Endothelial cell of umbilical vein (primary cell): ENCODE measurements around the gene ACOT2. TPM values are rescaled to one million over a fixed set of nuclear protein-coding genes. Genes with fewer than 3 reads are reported as not detected.

ENCODE experiments used
- BruUV-seq: library from RNA; stranded (reverse); fragments of 400-500 nt; replicated peaks from 2 replicates; lab custom pipeline; 2021; lab: Mats Ljungman, UMichigan
- CTCF ChIA-PET: fragments of 300-600, 350-600 bp; sonication (Branson Sonifier 250); formaldehyde crosslinking; loops from one replicate; lab custom pipeline; 2021; ENCODE audit warnings: antibody characterized with exemption, inconsistent platforms; lab: Charles Lee
- POLR2A ChIA-PET: fragments of 300-600, 350-600 bp; sonication (Branson Sonifier 250); formaldehyde crosslinking; loops from one replicate; lab custom pipeline; 2021; ENCODE audit warnings: antibody characterized with exemption, inconsistent platforms; lab: Charles Lee
- DNase-seq: peaks from one replicate; pipeline ENCODE4 v3.0.0-alpha.2; 2011; ENCODE audit warnings: low read depth, low spot score
- FAIRE-seq: peaks from 2 replicates; lab custom pipeline; 2011; peaks lifted over from hg19 to GRCh38; lab: Jason Lieb, UNC
- H2AFZ ChIP-seq: 2 replicates; pipeline ENCODE4 v1.6.0; 2012; ENCODE audit warnings: low read depth, low read length, control low read depth, inconsistent platforms
- H3K27ac ChIP-seq: 2 replicates; pipeline ENCODE4 v1.5.1; 2011; ENCODE audit warnings: low read depth, mild to moderate bottlenecking, control low read depth, low read length, moderate library complexity; ENCODE audit not compliant: insufficient read depth
- H3K27me3 ChIP-seq, 2 experiments: 2 replicates each; pipeline versions ENCODE4 v1.6.0 to v1.6.1; 2011; ENCODE audit warnings: low read length in 2 of 2, mixed read lengths in 1 of 2; ENCODE audit not compliant: control insufficient read depth in 2 of 2, insufficient read depth in 2 of 2
- H3K36me3 ChIP-seq, 2 experiments: 2 replicates in 1 of 2; 3 replicates in 1 of 2; pipeline ENCODE4 v1.5.1; 2011; ENCODE audit warnings: low read length in 2 of 2, mild to moderate bottlenecking in 1 of 2, moderate library complexity in 1 of 2; ENCODE audit not compliant: control insufficient read depth in 2 of 2, insufficient read depth in 2 of 2; ENCODE audit errors: extremely low read depth in 1 of 2
- H3K4me1 ChIP-seq: 3 replicates; pipeline ENCODE4 v1.5.1; 2011; ENCODE audit warnings: mild to moderate bottlenecking, low read length; ENCODE audit not compliant: control insufficient read depth, insufficient read depth; ENCODE audit errors: extremely low read depth
- H3K4me2 ChIP-seq: 2 replicates; pipeline ENCODE4 v1.6.1; 2011; ENCODE audit warnings: low read length, control low read depth, mixed read lengths; ENCODE audit not compliant: insufficient read depth
- H3K4me3 ChIP-seq, 3 experiments: fragments of 200-600 bp in 1 of 3; sonication (generic), shearing (Covaris generic) in 1 of 3; replicated peaks in 1 of 3; 2 replicates each; pipeline ENCODE4 v1.5.1; 2011 to 2016; ENCODE audit warnings: control low read depth in 3 of 3, low read length in 3 of 3, mild to moderate bottlenecking in 2 of 3, inconsistent platforms in 1 of 3, low read depth in 1 of 3, moderate library complexity in 1 of 3; ENCODE audit not compliant: insufficient read depth in 1 of 3
- H3K79me2 ChIP-seq: 2 replicates; pipeline ENCODE4 v1.6.0; 2012; ENCODE audit warnings: low read length, inconsistent platforms; ENCODE audit not compliant: control insufficient read depth, insufficient read depth
- H3K9ac ChIP-seq: replicated peaks from 2 replicates; pipeline ENCODE3; 2011; ENCODE audit warnings: low read length, control low read depth; ENCODE audit not compliant: insufficient read depth; ENCODE audit errors: extremely low read depth
- H3K9me1 ChIP-seq: replicated peaks from 3 replicates; pipeline ENCODE4 v1.6.0; 2011; ENCODE audit warnings: mild to moderate bottlenecking, low read length; ENCODE audit not compliant: control insufficient read depth, insufficient read depth; ENCODE audit errors: extremely low read depth
- H3K9me3 ChIP-seq: replicated peaks from 2 replicates; pipeline ENCODE4 v1.5.1; 2012; ENCODE audit warnings: low read length, inconsistent platforms; ENCODE audit not compliant: control insufficient read depth, insufficient read depth
- H4K20me1 ChIP-seq: replicated peaks from 2 replicates; pipeline ENCODE3; 2011; ENCODE audit warnings: mild to moderate bottlenecking, low read length; ENCODE audit not compliant: control insufficient read depth, insufficient read depth; ENCODE audit errors: extremely low read depth
- EZH2 ChIP-seq: IDR thresholded peaks from 2 replicates; pipeline ENCODE4 v1.6.1; 2012; ENCODE audit warnings: borderline replicate concordance, low read depth, mild to moderate bottlenecking, moderate library complexity, low read length, inconsistent platforms; ENCODE audit not compliant: severe bottlenecking
- FOS ChIP-seq: IDR thresholded peaks from 2 replicates; pipeline ENCODE4 v1.6.1; 2011; ENCODE audit warnings: mild to moderate bottlenecking, low read length, moderate library complexity, borderline replicate concordance; ENCODE audit not compliant: insufficient read depth
- GATA2 ChIP-seq: IDR thresholded peaks from 2 replicates; pipeline ENCODE4 v1.7.0; 2011; ENCODE audit warnings: low read depth, mild to moderate bottlenecking, moderate library complexity, mixed read lengths, low read length; ENCODE audit not compliant: insufficient read length, insufficient read depth
- JUN ChIP-seq: IDR thresholded peaks from 2 replicates; pipeline ENCODE4 v1.6.1; 2011; ENCODE audit warnings: borderline replicate concordance, low read depth; ENCODE audit not compliant: insufficient read length, insufficient read depth
- MAX ChIP-seq: IDR thresholded peaks from 2 replicates; pipeline ENCODE4 v1.6.1; 2011; ENCODE audit not compliant: insufficient read depth, insufficient read length
- MYC ChIP-seq: IDR thresholded peaks from one replicate; pipeline ENCODE4 v1.6.1; 2011; ENCODE audit warnings: mild to moderate bottlenecking, low read depth, low read length
- POLR2A ChIP-seq: IDR thresholded peaks from 2 replicates; pipeline ENCODE4 v1.6.1; 2012; ENCODE audit warnings: low read depth, mild to moderate bottlenecking, control low read depth, low read length
- POLR2AphosphoS5 ChIP-seq: IDR thresholded peaks from 2 replicates; pipeline ENCODE4 v1.6.1; 2012; ENCODE audit warnings: low read depth, mild to moderate bottlenecking, control low read depth, low read length, moderate library complexity; ENCODE audit not compliant: insufficient read depth
- dilution Hi-C: fragments of 300-500 bp; cut with MboI; formaldehyde crosslinking; loops from one replicate; pipeline ENCODE4 v1.15.0; 2019; ENCODE audit warnings: low sequenced_read_pairs; ENCODE audit not compliant: extremely low pct_ligation_motif_present
- intact Hi-C: fragments of 100-400 bp; cut with micrococcal nuclease; formaldehyde crosslinking; loops from one replicate; pipeline ENCODE4 v1.10.0; 2022
- polyA plus RNA-seq, 4 experiments: library from polyadenylated mRNA; depleted of rRNA in 3 of 4; stranded (reverse) in 3 of 4; unstranded in 1 of 4; fragments of >200 nt; gene quantifications; 2 replicates each; pipeline versions ENCODE4 v1.2.1 to v1.2.3, GENCODE V29; 2011 to 2012; ENCODE audit warnings: missing spikeins in 1 of 4
- total RNA-seq: library from RNA; stranded (reverse); gene quantifications from 2 replicates; pipeline ENCODE4 v1.2.3, GENCODE V29; 2021
- TF ChIP-seq, protein P1 (sequence below), 2 donors: IDR thresholded peaks; 1 replicate in 1 of 2; 2 replicates in 1 of 2; pipeline ENCODE4 v1.5.1; 2011; ENCODE audit warnings: low read length in 2 of 2, mild to moderate bottlenecking in 2 of 2, moderate library complexity in 2 of 2, control low read depth in 1 of 2, inconsistent platforms in 1 of 2, low read depth in 1 of 2; ENCODE audit not compliant: insufficient read depth in 1 of 2; ENCODE audit errors: extremely low read depth in 1 of 2

The ACOT2 gene
- total and polyA plus RNA-seq, 2 donors (not counting 3 experiments of a cell fraction or from before 2014, with no cell fraction given), result 28.8 to 34.6 TPM

DNA sequence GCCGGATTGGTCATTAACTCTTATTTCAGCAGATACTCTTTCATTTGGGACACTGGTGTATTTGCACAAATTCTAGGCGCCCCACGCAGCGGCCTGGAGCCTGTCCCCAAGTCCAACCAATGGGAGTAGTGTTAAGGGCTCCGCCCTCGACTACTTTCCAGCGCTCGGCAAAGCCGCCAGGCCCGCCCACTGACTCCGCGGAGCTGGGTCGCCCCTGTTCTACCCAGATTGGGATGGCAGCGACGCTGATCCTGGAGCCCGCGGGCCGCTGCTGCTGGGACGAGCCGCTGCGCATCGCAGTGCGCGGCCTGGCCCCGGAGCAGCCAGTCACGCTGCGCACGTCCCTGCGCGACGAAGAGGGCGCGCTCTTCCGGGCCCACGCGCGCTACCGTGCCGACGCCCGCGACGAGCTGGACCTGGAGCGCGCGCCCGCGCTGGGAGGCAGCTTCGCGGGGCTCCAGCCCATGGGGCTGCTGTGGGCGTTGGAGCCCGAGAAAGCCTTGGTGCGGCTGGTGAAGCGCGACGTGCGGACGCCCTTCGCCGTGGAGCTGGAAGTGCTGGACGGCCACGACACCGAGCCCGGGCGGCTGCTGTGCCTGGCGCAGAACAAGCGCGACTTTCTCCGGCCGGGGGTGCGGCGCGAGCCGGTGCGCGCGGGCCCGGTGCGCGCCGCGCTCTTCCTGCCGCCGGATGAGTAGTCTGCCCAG, 43.5 kb downstream of the ACOT2 start, which contains the start of gene ACOT6:
ACOT6 (plus strand) TSS at position 179 of the 707 bp plus-strand sequence; CDS start at position 234, 55 bp downstream.
- peak within 1 kb of the TSS; percentile 52 to 62 (median 58) for H3K4me3 ChIP-seq
- peak within 1 kb of the TSS; percentile 51 for H3K4me2 ChIP-seq
- DNase-seq (peak; percentile 57), FAIRE-seq (peak; percentile 54)
- H3K4me1 ChIP-seq, result peaks cover 5% of the 10 kb centered on the region
- TF ChIP-seq POLR2AphosphoS5, result peak; percentile 47
- no peak for TF ChIP-seq MAX
- BruUV-seq, result no TSS peak
- H4K20me1 ChIP-seq, result no peaks in the 10 kb centered on the region
- H2AFZ ChIP-seq, result peak within 1 kb of the TSS; percentile 65
- H3K9ac ChIP-seq, result peak within 1 kb of the TSS; percentile 24
- ChIA-PET POLR2A (interaction anchor here (0.6 to 0.8 kb wide), 2 partner anchors 38 to 44 kb away, joined by 3 to 7 read pairs; partner anchors contain the start of gene ACOT2), CTCF (interaction anchor here (0.8 to 1.7 kb wide), 7 partner anchors 20 to 239 kb away, joined by 3 to 10 read pairs (median 4); partner anchors contain the start of genes ACOT2 and PTGR2)
- H3K36me3 ChIP-seq, result no peaks in the 10 kb centered on the region
- intact Hi-C loops, result no loop called here
- H3K9me3 ChIP-seq, result no peaks in the 10 kb centered on the region
- no peak within 1 kb of the TSS for H3K27ac ChIP-seq
- dilution Hi-C loops, result no loop called here
- no peaks in the 10 kb centered on the region for H3K79me2 ChIP-seq
- H3K9me1 ChIP-seq, result no peaks in the 10 kb centered on the region
- no peaks in the 10 kb centered on the region for H3K27me3 ChIP-seq

DNA sequence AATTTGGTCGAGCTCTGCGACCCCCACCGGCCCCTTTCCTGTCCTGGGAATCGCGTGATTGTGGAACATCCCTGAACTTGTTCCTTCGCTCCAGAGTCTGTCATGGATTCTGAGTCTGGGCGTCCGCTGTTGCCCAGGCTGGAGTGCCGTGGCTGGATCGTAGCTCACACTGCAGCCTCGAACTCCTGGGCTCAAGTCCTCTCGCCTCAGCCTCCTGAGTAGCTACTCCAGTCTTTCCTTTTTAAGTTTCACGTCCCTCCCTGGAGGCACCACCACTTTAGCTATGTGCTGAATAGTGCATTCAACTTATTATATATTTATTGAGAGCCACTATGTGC, 44.0 kb downstream of the ACOT2 start:
- intact Hi-C loops (no loop called here), dilution Hi-C loops (no loop called here)
- H3K9me1 ChIP-seq, result no peaks in the 10 kb centered on the region
- H4K20me1 ChIP-seq, result no peaks in the 10 kb centered on the region
- CTCF ChIA-PET, result interaction anchor here (0.8 to 1.7 kb wide), 7 partner anchors 20 to 239 kb away, joined by 3 to 10 read pairs (median 4); partner anchors contain the start of genes ACOT2 and PTGR2
- POLR2A ChIA-PET, result interaction anchor here (0.8 kb wide), 1 partner anchor 44 kb away, joined by 3 read pairs; the partner anchor contains the start of gene ACOT2
- H3K79me2 ChIP-seq, result no peaks in the 10 kb centered on the region
- DNase-seq (no peak), FAIRE-seq (peak; percentile 26)
- peak overlapping the region; percentile 51 for H3K4me2 ChIP-seq
- H3K4me3 ChIP-seq, result peak overlapping the region; percentile 52 to 62 (median 58)
- H2AFZ ChIP-seq, result peak overlapping the region; percentile 65
- H3K27ac ChIP-seq, result no peak overlapping the region
- BruUV-seq, result no TSS peak
- H3K27me3 ChIP-seq, result no peaks in the 10 kb centered on the region
- TF ChIP-seq FOS (no peak), EZH2 (no peak), MYC (no peak), POLR2A (no peak), POLR2AphosphoS5 (no peak), JUN (no peak), MAX (no peak), GATA2 (no peak)
- TF ChIP-seq, protein P1, sequence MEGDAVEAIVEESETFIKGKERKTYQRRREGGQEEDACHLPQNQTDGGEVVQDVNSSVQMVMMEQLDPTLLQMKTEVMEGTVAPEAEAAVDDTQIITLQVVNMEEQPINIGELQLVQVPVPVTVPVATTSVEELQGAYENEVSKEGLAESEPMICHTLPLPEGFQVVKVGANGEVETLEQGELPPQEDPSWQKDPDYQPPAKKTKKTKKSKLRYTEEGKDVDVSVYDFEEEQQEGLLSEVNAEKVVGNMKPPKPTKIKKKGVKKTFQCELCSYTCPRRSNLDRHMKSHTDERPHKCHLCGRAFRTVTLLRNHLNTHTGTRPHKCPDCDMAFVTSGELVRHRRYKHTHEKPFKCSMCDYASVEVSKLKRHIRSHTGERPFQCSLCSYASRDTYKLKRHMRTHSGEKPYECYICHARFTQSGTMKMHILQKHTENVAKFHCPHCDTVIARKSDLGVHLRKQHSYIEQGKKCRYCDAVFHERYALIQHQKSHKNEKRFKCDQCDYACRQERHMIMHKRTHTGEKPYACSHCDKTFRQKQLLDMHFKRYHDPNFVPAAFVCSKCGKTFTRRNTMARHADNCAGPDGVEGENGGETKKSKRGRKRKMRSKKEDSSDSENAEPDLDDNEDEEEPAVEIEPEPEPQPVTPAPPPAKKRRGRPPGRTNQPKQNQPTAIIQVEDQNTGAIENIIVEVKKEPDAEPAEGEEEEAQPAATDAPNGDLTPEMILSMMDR (IDR thresholded peaks at IDR 0.05; ENCODE audit: extremely low read depth in 1 of 2, insufficient read depth in 1 of 2, low read depth in 1 of 2, low read length in 2 of 2), result no peak
- H3K9me3 ChIP-seq, result no peaks in the 10 kb centered on the region
- peak overlapping the region; percentile 7 for H3K9ac ChIP-seq
- H3K4me1 ChIP-seq, result peaks cover 5% of the 10 kb centered on the region
- H3K36me3 ChIP-seq, result no peaks in the 10 kb centered on the region
